Smooth muscle cell of bladder (primary cell): Measurements from ENCODE around the gene IFNGR2. TPM values are rescaled to one million over a fixed set of nuclear protein-coding genes. Genes with fewer than 3 reads are reported as not detected.

Experiments
- total RNA-seq: library from RNA; depleted of rRNA; stranded (reverse); fragments of >200 nt; gene quantifications from 2 replicates; pipeline ENCODE4 v1.2.3, GENCODE V29; 2014

Gene IFNGR2, protein sequence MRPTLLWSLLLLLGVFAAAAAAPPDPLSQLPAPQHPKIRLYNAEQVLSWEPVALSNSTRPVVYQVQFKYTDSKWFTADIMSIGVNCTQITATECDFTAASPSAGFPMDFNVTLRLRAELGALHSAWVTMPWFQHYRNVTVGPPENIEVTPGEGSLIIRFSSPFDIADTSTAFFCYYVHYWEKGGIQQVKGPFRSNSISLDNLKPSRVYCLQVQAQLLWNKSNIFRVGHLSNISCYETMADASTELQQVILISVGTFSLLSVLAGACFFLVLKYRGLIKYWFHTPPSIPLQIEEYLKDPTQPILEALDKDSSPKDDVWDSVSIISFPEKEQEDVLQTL
- 51.2 and 69.2 TPM in 2 replicates for total RNA-seq

DNA sequence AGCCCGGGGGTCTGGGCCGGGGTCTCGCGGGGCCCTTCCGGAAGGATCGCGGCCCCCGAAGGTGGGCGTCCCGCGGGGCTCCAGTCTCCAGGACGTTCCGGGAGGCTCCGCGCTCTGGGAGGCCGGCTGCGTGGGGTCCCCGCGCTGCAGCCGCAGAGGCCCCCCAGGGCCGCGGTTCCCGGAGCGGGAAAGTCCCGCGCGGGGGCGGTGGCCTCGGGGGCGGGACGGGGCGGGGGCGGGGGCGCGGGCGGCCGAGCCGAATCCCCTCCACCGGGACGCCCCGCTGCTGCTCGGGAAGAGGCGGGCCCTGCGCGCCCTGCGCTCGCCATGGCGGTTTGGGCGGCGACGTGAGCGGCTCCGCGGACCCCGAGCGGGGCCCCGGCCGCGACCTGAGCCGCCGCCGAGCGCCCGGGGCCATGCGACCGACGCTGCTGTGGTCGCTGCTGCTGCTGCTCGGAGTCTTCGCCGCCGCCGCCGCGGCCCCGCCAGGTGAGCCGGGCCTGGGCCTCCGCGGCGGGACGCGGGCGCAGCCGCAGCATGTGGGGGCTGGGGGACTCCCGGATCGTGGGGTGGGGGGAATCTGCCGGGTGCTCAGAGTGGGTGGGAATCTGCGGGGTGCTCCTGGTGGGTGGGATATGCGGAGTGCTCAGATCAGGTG, at the start of gene IFNGR2:
Gene IFNGR2 (plus strand): TSS at position 286 of the 658 bp plus-strand sequence. CDS start 131 bp downstream, at position 417.

GRCh38 chr21:33479679-33480480, 76.7 kb downstream of the IFNGR2 start, which contains the start of gene TMEM50B:
TSS of gene TMEM50B (minus strand) at chr21:33479974. CDS start at chr21:33468885, 11,089 bp downstream.

Other genes starting within 250 kb of the IFNGR2 start
- 3.4 and 5.2 TPM in 2 replicates for gene IFNAR2, start 173.5 kb upstream of the IFNGR2 start, total RNA-seq
- gene IL10RB, start 137.0 kb upstream of the IFNGR2 start, total RNA-seq: 67.6 and 67.7 TPM in 2 replicates
- gene IFNAR1, start 78.4 kb upstream of the IFNGR2 start, total RNA-seq: 10.1 and 15.9 TPM in 2 replicates
- gene TMEM50B, start 76.6 kb downstream of the IFNGR2 start, total RNA-seq: 22.0 and 32.1 TPM in 2 replicates
- gene DNAJC28, start 88.3 kb downstream of the IFNGR2 start, total RNA-seq: 1.4 and 1.5 TPM in 2 replicates
- gene GART, start 138.7 kb downstream of the IFNGR2 start, total RNA-seq: 39.4 and 43.0 TPM in 2 replicates
- 104 and 115 TPM in 2 replicates for gene SON, start 139.6 kb downstream of the IFNGR2 start, total RNA-seq
- gene DONSON, start 185.3 kb downstream of the IFNGR2 start, total RNA-seq: 8.7 and 9.8 TPM in 2 replicates
- 24.7 and 27.9 TPM in 2 replicates for gene CRYZL1, start 238.3 kb downstream of the IFNGR2 start, total RNA-seq
- gene ITSN1, start 239.1 kb downstream of the IFNGR2 start, total RNA-seq: 40.2 and 45.0 TPM in 2 replicates